KMS-11 (cell line): ENCODE results near the gene SUSD2.

Source experiments
- H2AFZ ChIP-seq: fragments of 200-600 bp; sonication (generic); 2 replicates; pipeline ENCODE4 v1.6.1; 2016; ENCODE audit warnings: antibody characterized with exemption, mixed run types, low read depth
- H3K27ac ChIP-seq: fragments of 200-600 bp; sonication (generic); 2 replicates; pipeline ENCODE4 v1.6.1; 2016; ENCODE audit warnings: mild to moderate bottlenecking, mixed run types
- H3K27me3 ChIP-seq: fragments of 200-600 bp; sonication (generic); 2 replicates; pipeline ENCODE4 v1.6.1; 2017; ENCODE audit warnings: mild to moderate bottlenecking, low read depth, mixed run types, moderate library complexity; ENCODE audit not compliant: insufficient read depth
- H3K36me3 ChIP-seq: fragments of 200-600 bp; sonication (generic); 2 replicates; pipeline ENCODE4 v1.6.1; 2017; ENCODE audit warnings: mild to moderate bottlenecking, mixed run types; ENCODE audit not compliant: insufficient read depth
- H3K4me1 ChIP-seq: fragments of 200-600 bp; sonication (generic); 2 replicates; pipeline ENCODE4 v1.6.1; 2016; ENCODE audit warnings: mild to moderate bottlenecking, low read depth, mixed run types; ENCODE audit not compliant: poor library complexity, severe bottlenecking
- H3K4me2 ChIP-seq: fragments of 200-600 bp; sonication (generic); 2 replicates; pipeline ENCODE4 v1.7.0; 2016; ENCODE audit warnings: mild to moderate bottlenecking, mixed run types
- H3K4me3 ChIP-seq: fragments of 200-600 bp; sonication (generic); IDR thresholded peaks from 2 replicates; pipeline ENCODE4 v1.6.1; 2017; ENCODE audit warnings: low read depth, low read length, mixed read lengths; ENCODE audit not compliant: insufficient read depth
- H3K79me2 ChIP-seq: fragments of 200-600 bp; sonication (generic); 2 replicates; pipeline ENCODE4 v1.6.1; 2016; ENCODE audit warnings: low read depth, mixed run types; ENCODE audit not compliant: insufficient read depth
- H3K9ac ChIP-seq: fragments of 200-600 bp; sonication (generic); 2 replicates; pipeline ENCODE4 v1.6.1; 2016; ENCODE audit warnings: mild to moderate bottlenecking, mixed run types
- H4K20me1 ChIP-seq: fragments of 200-600 bp; sonication (generic); 2 replicates; pipeline ENCODE4 v1.6.1; 2016; ENCODE audit warnings: mild to moderate bottlenecking, mixed run types; ENCODE audit not compliant: insufficient read depth
- CTCF ChIP-seq: fragments of 200-600 bp; sonication (generic); conservative IDR thresholded peaks from 2 replicates; pipeline ENCODE4 v1.6.1; 2017; ENCODE audit warnings: low read depth, mild to moderate bottlenecking, antibody characterized with exemption, low read length, moderate library complexity, mixed read lengths

Gene SUSD2

GRCh38 chr22:24190159-24190540 is 8.9 kb downstream of the SUSD2 start:
- no peak overlapping the region for H3K4me3 ChIP-seq
- TF ChIP-seq CTCF, result no peak
- no peak overlapping the region for H3K9ac ChIP-seq
- no peaks in the 10 kb centered on the region for H4K20me1 ChIP-seq
- no peak overlapping the region for H3K4me2 ChIP-seq
- no peak overlapping the region for H3K27ac ChIP-seq
- H3K27me3 ChIP-seq, result no peaks in the 10 kb centered on the region
- H3K4me1 ChIP-seq, result no peaks in the 10 kb centered on the region
- no peaks in the 10 kb centered on the region for H3K79me2 ChIP-seq
- no peak overlapping the region for H2AFZ ChIP-seq
- H3K36me3 ChIP-seq, result no peaks in the 10 kb centered on the region

GRCh38 chr22:24190596-24191208 is 9.4 kb downstream of the SUSD2 start:
- Histone ChIP-seq H3K79me2 (no peaks in the 10 kb centered on the region), H2AFZ (no peak overlapping the region), H3K9ac (no peak overlapping the region), H3K27me3 (no peaks in the 10 kb centered on the region), H3K36me3 (no peaks in the 10 kb centered on the region), H4K20me1 (no peaks in the 10 kb centered on the region), H3K4me2 (no peak overlapping the region), H3K27ac (no peak overlapping the region), H3K4me1 (no peaks in the 10 kb centered on the region), H3K4me3 (no peak overlapping the region)
- TF ChIP-seq CTCF, result no peak

GRCh38 chr22:24191381-24191841 is 10.1 kb downstream of the SUSD2 start:
- Histone ChIP-seq H3K27me3 (no peaks in the 10 kb centered on the region), H3K9ac (no peak overlapping the region), H3K79me2 (no peaks in the 10 kb centered on the region), H3K4me2 (no peak overlapping the region), H2AFZ (no peak overlapping the region), H3K27ac (no peak overlapping the region), H3K4me1 (no peaks in the 10 kb centered on the region), H4K20me1 (no peaks in the 10 kb centered on the region), H3K36me3 (no peaks in the 10 kb centered on the region), H3K4me3 (no peak overlapping the region)
- TF ChIP-seq CTCF, result no peak

GRCh38 chr22:24191893-24192292 is 10.6 kb downstream of the SUSD2 start:
- Histone ChIP-seq H3K4me3 (no peak overlapping the region), H3K9ac (no peak overlapping the region), H3K79me2 (no peaks in the 10 kb centered on the region), H3K4me2 (no peak overlapping the region), H3K4me1 (no peaks in the 10 kb centered on the region), H2AFZ (no peak overlapping the region), H4K20me1 (no peaks in the 10 kb centered on the region), H3K36me3 (no peaks in the 10 kb centered on the region), H3K27me3 (no peaks in the 10 kb centered on the region), H3K27ac (no peak overlapping the region)
- no peak for TF ChIP-seq CTCF
